ENCODE data around the gene APEX1. TPM values are rescaled to one million over a fixed set of nuclear protein-coding genes. Genes with fewer than 3 reads are reported as not detected.

Gene APEX1
- total RNA-seq, 3 donors from 2014 or later: 129 to 165 (median 150) TPM

DNA sequence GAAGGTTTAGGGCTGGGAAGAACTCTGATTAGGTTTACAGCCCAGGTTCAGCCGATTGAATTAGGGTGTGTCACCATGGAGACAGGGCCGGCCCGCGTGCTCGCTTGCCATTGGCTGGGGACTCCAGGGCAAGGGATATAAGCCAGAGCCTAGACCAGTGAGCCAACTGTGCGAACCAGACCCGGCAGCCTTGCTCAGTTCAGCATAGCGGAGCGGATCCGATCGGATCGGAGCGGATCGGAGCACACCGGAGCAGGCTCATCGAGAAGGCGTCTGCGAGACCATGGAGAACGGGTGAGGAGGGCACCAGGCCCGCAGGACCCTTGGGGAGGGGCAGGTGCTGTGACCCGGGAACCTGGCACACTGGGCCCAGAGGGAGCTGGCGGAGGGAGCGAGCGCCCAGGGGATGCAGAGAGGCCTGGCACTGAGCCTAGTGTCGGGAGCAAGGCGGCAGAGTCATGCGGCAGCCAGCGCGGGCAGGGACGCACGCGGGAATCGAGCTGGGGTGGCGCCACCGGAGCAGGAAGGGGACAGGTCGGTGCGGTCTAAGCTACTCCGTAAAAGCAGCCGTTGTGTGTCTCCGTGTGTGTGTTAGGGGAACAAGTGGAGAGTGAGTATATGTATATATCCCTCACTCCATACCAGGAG lies 14.3 kb downstream of the APEX1 start, which contains the start of gene PNP:
Gene PNP, plus strand, starts transcription at position 165 of the 648 bp plus-strand sequence. Its CDS starts 119 bp downstream, at position 284.
- DNase-seq (ENCODE audit: low spot score in 2 of 2): peak; percentile 80
- no peaks in the 10 kb centered on the region for H3K27me3 ChIP-seq
- H3K4me3 ChIP-seq: peak within 1 kb of the TSS; percentile 66 to 85 (median 76)
- H3K9me3 ChIP-seq: no peaks in the 10 kb centered on the region
- no peaks in the 10 kb centered on the region for H3K36me3 ChIP-seq
- H3K4me1 ChIP-seq: no peaks in the 10 kb centered on the region
- TF ChIP-seq POLR2AphosphoS5 (IDR thresholded peaks at IDR 0.05) (peak; percentile 81 to 97 (median 86)), POLR2A (IDR thresholded peaks at IDR 0.05) (peak; percentile 69)
- TF ChIP-seq, protein P1, sequence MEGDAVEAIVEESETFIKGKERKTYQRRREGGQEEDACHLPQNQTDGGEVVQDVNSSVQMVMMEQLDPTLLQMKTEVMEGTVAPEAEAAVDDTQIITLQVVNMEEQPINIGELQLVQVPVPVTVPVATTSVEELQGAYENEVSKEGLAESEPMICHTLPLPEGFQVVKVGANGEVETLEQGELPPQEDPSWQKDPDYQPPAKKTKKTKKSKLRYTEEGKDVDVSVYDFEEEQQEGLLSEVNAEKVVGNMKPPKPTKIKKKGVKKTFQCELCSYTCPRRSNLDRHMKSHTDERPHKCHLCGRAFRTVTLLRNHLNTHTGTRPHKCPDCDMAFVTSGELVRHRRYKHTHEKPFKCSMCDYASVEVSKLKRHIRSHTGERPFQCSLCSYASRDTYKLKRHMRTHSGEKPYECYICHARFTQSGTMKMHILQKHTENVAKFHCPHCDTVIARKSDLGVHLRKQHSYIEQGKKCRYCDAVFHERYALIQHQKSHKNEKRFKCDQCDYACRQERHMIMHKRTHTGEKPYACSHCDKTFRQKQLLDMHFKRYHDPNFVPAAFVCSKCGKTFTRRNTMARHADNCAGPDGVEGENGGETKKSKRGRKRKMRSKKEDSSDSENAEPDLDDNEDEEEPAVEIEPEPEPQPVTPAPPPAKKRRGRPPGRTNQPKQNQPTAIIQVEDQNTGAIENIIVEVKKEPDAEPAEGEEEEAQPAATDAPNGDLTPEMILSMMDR (IDR thresholded peaks at IDR 0.05): no peak
- intact Hi-C loops (cut with DNase I; ENCODE audit: low total_unique reads): no loop called here
- peak within 1 kb of the TSS; percentile 81 to 94 for H3K27ac ChIP-seq

DNA sequence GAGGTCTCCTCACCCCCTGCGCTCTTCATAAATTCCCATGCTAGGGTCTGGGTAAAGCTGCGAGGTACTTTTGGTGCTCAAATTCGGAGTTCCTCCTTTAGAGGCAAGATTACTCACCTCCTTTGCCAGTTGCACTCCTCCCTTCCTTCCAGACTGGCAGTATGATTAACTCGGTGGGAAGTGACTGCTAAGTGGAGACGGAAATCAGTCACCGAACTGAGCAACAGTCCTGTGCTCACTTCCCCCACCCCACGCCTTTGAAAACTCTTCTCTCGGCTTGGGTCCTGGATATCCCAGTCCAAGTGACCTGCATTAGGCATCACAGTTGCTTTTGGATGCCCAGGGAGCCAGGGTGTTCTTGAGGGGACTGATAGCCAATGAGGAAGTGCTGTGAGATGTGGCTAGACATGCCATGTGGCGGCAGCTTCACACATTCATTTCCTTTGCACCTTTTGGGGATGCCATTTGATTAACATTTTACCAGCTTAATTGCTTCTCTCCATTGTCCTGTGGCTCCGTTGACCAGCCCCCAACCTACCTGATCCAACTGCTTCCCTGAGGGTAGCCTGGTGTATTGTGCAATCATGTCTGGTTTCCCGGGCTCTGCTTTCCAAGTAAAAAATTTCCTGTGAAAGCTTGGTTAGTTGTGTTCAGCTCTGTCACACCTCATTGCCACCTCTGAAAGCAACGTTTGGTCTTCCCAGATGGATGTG lies 15.0 kb downstream of the APEX1 start:
- no peaks in the 10 kb centered on the region for H3K27me3 ChIP-seq
- peak overlapping the region; percentile 81 to 94 for H3K27ac ChIP-seq
- H3K9me3 ChIP-seq: no peaks in the 10 kb centered on the region
- intact Hi-C loops (cut with DNase I; ENCODE audit: low total_unique reads): no loop called here
- TF ChIP-seq, protein P1 (IDR thresholded peaks at IDR 0.05): no peak
- no peak for TF ChIP-seq POLR2AphosphoS5 (IDR thresholded peaks at IDR 0.05)
- no peak for TF ChIP-seq POLR2A (IDR thresholded peaks at IDR 0.05)
- no peak for DNase-seq (ENCODE audit: low spot score in 2 of 2)
- peak overlapping the region; percentile 66 to 85 (median 76) for H3K4me3 ChIP-seq
- no peaks in the 10 kb centered on the region for H3K36me3 ChIP-seq
- no peaks in the 10 kb centered on the region for H3K4me1 ChIP-seq

DNA sequence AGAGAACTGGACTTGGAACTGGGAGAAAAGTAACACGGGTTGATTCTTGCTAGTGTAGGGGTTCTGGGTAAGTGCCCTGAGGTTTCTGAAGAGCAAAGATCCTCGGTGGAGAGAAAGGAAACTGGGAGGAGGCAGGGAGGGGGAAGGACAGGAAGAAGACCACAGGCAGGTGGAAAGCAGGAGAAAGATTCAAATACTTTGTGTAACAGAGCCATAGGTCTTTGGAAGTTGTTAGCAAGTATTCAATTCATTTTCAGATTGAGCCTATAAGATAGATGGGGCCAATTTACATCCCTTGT lies 15.5 kb downstream of the APEX1 start:
- DNase-seq (ENCODE audit: low spot score in 2 of 2): no peak
- H3K4me3 ChIP-seq: peak overlapping the region; percentile 66 to 85 (median 76)
- H3K27me3 ChIP-seq: no peaks in the 10 kb centered on the region
- no peaks in the 10 kb centered on the region for H3K4me1 ChIP-seq
- intact Hi-C loops (cut with DNase I; ENCODE audit: low total_unique reads): no loop called here
- no peaks in the 10 kb centered on the region for H3K36me3 ChIP-seq
- no peaks in the 10 kb centered on the region for H3K9me3 ChIP-seq
- H3K27ac ChIP-seq: peak overlapping the region; percentile 81 to 94
- TF ChIP-seq POLR2AphosphoS5 (IDR thresholded peaks at IDR 0.05) (no peak), POLR2A (IDR thresholded peaks at IDR 0.05) (no peak)
- TF ChIP-seq, protein P1 (IDR thresholded peaks at IDR 0.05): no peak

DNA sequence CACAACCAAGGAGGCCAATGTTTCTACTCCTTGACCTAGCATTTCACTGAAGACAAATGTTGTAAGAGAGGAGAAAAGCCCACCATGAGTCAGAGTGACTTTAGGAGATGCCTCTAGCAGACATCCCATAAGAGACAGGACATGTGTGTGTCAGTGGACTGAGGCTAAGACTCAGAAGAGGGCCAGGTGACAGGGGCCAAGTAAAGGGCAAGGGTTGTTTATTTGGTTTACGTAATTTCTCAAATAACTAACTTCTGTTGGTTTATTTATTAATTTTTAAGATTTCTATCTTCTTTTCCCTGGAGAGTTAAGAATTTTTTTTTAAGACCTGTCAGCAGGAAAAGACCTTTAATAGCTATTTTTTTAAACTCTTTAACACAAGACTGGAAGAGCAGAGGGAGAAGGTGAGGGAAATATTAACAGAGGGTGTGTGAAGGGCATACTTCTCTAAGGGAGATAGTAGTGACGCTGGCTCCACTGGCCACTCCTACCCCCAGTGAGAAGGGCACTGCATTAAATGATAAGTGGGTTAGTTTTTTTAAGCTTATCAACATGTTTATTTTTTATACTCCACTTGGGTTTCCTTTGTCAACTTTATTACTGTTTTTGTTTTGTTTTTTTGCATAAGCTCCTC lies 17.6 kb downstream of the APEX1 start:
- no peaks in the 10 kb centered on the region for H3K36me3 ChIP-seq
- DNase-seq (ENCODE audit: low spot score in 2 of 2): no peak
- H3K4me1 ChIP-seq: no peaks in the 10 kb centered on the region
- H3K27me3 ChIP-seq: no peaks in the 10 kb centered on the region
- no peak overlapping the region for H3K27ac ChIP-seq
- H3K9me3 ChIP-seq: no peaks in the 10 kb centered on the region
- intact Hi-C loops (cut with DNase I; ENCODE audit: low total_unique reads): no loop called here
- TF ChIP-seq POLR2A (IDR thresholded peaks at IDR 0.05) (no peak), POLR2AphosphoS5 (IDR thresholded peaks at IDR 0.05) (no peak)
- TF ChIP-seq, protein P1 (IDR thresholded peaks at IDR 0.05): no peak
- no peak overlapping the region for H3K4me3 ChIP-seq

DNA sequence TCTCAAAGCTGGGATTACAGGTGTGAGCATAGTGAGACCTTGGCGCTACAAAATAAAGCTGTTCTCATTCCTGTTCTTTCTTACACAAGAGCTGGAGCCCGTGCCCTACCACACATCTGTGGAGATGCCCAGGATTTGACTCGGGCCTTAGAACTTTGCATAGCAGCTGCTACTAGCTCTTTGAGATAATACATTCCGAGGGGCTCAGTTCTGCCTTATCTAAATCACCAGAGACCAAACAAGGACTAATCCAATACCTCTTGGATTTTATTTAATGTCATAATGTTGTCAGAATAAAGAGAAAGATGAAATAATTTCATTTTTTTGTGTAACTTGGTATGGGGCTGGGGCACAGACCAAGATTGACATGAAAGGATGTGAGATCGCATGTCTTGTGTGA lies 21.8 kb downstream of the APEX1 start:
- intact Hi-C loops (cut with DNase I; ENCODE audit: low total_unique reads): no loop called here
- Histone ChIP-seq H3K4me3 (no peak overlapping the region), H3K27ac (peak overlapping the region; percentile 43 to 45), H3K9me3 (no peaks in the 10 kb centered on the region), H3K4me1 (no peaks in the 10 kb centered on the region), H3K36me3 (no peaks in the 10 kb centered on the region), H3K27me3 (no peaks in the 10 kb centered on the region)
- TF ChIP-seq POLR2A (IDR thresholded peaks at IDR 0.05) (no peak), POLR2AphosphoS5 (IDR thresholded peaks at IDR 0.05) (no peak)
- TF ChIP-seq, protein P1 (IDR thresholded peaks at IDR 0.05): no peak
- no peak for DNase-seq (ENCODE audit: low spot score in 2 of 2)
